GM12801 (cell line): ENCODE data around the gene LITAF.

Experiments used
- TF ChIP-seq, protein P1 (sequence below): IDR thresholded peaks from one replicate; pipeline ENCODE4 v1.5.1; 2011; ENCODE audit warnings: control low read depth; ENCODE audit not compliant: insufficient read length; ENCODE audit errors: extremely low read depth

The LITAF gene

DNA sequence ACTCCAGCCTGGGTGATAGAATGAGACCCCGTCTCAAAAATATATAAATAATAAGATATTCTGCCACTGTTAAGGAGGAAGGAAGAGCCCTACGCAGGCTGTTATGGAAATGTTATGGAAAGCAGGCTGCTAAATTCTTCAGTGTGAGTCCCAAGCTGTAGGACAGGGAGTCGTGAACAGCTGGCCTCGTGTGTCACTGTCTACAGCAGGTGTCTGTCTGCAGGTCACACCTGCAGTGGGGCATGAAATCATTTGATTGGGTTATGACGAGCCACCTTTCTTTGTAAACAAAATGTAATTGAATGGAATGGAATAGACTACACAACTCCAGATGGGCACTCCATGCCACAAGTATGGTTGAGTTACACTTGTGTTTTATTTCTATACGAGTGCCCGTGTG, 15.6 kb upstream of the LITAF start:
- TF ChIP-seq, protein P1, sequence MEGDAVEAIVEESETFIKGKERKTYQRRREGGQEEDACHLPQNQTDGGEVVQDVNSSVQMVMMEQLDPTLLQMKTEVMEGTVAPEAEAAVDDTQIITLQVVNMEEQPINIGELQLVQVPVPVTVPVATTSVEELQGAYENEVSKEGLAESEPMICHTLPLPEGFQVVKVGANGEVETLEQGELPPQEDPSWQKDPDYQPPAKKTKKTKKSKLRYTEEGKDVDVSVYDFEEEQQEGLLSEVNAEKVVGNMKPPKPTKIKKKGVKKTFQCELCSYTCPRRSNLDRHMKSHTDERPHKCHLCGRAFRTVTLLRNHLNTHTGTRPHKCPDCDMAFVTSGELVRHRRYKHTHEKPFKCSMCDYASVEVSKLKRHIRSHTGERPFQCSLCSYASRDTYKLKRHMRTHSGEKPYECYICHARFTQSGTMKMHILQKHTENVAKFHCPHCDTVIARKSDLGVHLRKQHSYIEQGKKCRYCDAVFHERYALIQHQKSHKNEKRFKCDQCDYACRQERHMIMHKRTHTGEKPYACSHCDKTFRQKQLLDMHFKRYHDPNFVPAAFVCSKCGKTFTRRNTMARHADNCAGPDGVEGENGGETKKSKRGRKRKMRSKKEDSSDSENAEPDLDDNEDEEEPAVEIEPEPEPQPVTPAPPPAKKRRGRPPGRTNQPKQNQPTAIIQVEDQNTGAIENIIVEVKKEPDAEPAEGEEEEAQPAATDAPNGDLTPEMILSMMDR: no peak

DNA sequence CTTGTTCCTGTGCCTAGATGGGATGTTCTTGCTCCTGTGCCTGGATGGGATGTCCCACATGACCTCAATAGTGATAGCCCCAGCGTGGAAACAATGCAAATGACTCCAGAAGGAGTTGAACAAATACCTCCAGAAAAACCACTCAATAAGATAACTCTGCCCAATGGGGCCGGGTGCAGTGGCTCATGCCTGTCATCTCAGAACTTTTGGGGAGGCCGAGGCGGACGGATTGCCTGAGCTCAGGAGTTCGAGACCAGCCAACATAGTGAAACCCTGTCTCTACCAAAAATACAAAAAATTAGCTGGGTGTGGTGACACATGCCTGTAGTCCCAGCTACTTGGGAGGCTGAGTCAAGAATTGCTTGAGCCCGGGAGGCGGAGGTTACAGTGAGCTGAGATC, 15.2 kb upstream of the LITAF start:
- TF ChIP-seq, protein P1: no peak

DNA sequence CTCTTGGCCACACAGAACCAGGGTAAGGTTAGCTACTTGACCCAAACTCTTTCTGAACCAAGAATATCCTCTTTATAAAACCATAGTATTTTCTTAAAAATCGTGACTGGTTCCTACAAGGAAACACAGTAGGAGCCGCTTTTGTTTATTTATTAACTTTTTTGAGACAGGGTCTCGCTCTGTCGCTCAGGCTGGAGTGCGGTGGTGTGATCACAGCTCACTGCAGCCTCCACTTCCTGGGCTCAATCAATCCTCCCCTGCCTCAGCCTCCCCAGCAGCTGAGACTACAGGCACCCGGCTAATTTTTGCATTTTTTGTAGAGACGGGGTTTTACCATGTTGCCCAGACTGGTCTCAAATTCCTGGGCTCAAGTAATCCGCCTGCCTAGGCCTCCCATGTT, 14.7 kb upstream of the LITAF start:
- TF ChIP-seq, protein P1: no peak

DNA sequence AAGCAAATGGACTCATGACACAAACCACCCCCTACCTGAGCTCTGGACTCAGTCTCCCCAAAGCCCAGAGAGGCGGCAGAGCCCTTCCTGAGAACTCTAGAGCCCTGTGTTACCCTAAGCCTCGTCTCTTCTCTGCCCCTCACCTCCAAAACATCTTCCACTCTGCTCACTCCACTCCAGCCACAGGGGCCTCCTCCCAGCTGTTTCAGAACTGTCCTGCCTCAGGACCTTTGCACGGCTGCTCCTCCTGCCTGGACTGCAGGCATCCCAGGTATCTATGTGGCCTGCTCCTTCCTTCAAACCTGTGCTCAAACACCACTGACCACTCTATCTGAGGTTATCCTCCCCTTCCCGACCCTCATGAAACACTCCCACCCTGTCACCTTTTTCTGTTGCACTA, 12.9 kb upstream of the LITAF start:
- TF ChIP-seq, protein P1: no peak

DNA sequence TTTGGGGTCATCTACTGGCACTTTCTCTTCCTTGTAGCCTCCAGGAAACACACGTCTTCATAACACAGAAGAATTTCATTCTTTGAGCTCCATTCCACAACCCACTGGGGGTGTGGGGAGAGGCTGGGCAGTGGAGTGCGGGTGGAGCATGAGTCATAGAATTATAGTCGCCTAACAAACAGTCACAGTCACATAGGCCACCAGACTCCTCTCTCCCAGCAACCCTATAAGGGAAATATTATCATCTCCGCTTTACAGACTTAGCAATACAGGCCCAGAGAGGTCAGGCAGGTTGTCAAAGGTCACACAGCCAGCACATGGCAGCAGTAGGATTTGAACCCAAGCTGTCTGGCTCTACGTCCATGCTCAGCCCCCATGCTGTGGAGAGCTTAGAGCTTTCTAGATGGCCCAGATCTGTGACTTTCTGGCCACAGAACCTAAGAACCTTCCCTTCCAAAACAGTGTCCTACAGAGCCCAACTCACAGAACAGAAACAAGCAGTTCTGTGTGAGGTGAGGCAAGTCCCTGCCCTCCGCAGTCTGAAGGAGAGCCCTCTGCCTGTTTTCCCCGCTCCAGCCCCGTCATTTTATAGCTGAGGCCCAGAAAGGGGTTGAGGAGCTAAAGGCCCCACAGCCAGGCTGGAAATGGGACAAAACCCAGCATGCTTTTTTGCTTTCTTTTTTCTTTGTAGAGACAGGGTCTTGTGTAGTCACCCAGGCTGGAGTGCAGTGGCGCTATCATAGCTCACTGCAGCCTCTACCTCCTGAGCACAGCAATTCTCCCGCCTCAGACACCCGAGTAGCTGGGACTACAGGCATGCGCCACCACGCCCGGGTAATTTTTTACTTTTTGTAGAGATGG, 10.7 kb upstream of the LITAF start:
- TF ChIP-seq, protein P1: no peak

DNA sequence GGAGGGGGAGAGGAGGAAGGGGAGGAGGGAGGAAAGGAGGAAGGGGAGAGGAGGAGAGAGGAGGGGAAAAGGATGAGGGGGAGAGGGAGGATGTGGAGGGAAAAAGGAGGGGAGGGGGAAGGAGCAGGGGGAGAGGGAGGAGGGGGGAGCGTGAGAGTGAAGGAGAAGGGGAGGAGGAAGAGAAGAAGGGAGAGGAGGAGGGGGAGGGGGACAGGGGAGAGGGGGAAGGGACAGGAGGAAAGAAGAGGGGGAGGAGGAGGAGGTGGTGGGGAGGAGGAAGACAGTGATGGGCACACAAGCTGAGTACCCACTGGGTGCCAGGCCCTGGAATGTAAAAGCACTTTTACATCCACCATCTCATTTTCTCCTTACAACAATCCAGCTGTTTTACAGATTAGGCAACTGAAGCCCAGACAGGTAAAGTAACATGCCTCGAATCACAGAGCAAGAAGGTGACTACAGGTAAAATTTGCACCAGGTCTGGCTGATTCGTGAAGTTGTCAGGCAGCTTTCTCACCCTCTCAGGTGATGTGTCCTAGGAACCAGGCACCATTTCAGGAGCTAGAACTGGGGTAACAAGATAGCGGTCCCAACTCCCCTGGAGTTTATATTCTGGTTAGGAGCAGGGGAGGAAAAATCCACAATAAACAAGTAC, 10.0 kb upstream of the LITAF start:
- TF ChIP-seq, protein P1: no peak

DNA sequence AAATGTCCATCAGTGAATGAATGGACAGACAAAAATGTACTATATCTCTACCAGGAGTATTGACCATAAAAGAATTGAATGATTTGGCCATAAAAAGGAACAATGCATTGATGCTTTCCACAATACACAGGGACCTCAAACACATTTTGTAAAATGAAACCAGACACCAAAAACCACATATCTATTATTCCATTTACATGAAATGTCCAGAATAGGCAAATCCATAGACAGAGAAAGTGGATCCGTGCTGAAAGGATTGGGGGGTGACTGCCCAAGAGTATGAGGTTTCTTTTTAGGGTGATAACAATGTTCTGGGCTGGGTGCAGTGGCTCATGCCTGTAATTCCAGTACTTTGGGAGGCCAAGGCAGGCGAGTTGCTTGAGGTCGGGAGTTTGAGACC, 6.9 kb upstream of the LITAF start:
- TF ChIP-seq, protein P1: no peak
